DMS53 (cell line): Measurements from ENCODE around the gene CDH2.

Source experiments
- DNase-seq: peaks from one replicate; lab custom pipeline; 2025; lab: John Stamatoyannopoulos, UW

CDH2 gene

DNA sequence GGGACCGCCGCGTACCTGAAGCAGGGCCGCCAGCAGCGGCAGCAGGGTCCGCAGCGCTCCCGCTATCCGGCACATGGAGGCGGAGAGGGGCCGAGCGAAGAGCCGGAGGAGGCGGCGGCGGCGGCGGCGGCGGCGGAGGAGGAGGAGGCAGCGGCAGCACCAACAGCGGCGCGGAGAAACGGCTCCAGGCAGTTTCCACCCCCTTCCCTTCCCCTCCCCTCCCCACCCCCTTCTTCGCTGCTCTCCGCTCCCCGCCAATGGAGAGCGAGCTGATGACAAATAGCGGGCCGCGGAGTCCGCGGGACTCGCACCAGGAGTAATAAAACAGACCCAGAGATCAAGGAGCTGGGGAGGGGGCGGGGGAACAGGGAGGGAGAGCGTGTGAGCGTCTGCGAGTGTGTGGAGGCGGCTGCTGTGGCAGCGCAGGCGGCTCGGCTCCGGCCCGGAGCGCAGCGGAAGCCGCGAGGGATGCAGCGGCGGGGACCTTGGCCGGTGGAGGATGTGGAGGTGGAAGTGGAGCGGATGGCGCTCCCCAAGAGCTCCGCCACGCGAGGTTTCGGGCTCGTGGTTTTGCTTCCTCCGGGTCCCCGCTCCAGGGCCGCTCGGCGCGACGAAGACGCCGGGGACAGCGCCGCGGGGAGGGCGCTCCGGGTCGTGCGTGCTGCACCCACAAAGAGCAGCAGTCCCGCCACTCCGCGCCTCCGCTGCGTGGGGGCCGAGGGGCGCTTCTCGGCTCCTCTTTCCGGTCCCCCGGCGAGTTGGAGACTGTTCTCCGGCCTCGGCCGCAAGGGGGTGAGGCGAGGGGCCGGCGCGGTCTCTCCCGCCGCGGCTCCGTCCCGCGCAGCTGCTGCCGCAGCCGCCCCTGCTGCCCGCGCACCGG lies at the start of gene CDH2:
Gene CDH2, minus strand, starts transcription at position 183 of the 880 bp plus-strand sequence. Its CDS starts 108 bp downstream, at position 75.
- DNase-seq = peak; percentile 90

- no peak for DNase-seq
Observed at GRCh38 chr18:28212060-28212459, 35.1 kb upstream of the CDH2 start.

DNA sequence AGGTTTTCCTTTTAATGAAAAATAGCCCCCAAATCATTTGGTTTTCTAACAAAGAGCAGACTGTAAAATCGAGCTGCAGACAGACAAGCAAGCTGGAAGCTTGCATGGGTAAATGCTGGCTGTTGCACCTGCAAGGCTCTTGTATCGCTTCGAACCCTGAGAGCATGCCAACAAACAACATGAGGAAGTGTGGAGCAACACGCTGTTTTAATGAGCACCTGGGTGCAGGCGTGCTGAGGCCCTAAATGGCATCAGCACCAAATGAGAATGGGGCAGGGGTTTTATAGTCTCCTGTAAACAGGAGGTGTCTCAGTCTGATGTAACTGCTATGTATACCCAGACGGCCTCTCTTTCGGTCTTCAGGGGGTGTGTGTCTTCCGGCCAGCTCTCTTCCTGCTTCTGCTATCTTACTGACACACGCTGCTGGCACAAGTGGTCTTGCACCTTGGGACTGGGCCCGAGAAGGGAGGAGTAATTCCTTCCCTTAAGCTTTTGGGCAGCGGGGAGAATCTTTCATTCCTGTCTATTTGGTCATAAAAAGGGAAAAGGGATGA lies 31.9 kb upstream of the CDH2 start:
- no peak for DNase-seq

GRCh38 chr18:28208268-28208667 lies 31.3 kb upstream of the CDH2 start:
- DNase-seq = no peak

GRCh38 chr18:28204154-28204553 lies 27.2 kb upstream of the CDH2 start:
- DNase-seq = no peak

GRCh38 chr18:28201056-28201455 lies 24.1 kb upstream of the CDH2 start:
- DNase-seq = no peak

DNA sequence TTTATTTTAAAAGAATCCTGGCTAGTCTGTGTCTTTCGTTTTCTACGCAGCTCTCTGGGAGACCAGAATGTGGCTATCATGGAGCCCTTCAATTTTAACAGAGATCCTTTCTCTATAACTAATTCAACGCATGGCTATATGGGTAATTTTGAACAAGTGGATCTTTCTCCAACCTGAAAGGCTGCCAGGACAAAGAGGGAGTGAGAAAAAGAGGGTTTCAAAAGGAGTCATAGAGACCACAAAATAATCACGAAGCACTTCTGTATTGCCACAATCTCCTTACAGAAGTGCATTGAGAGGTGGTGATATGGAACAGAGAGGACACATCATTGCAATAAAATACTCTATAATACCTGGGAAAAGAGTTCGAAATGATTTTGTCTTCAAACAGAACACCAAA lies 21.7 kb upstream of the CDH2 start:
- DNase-seq = no peak

DNA sequence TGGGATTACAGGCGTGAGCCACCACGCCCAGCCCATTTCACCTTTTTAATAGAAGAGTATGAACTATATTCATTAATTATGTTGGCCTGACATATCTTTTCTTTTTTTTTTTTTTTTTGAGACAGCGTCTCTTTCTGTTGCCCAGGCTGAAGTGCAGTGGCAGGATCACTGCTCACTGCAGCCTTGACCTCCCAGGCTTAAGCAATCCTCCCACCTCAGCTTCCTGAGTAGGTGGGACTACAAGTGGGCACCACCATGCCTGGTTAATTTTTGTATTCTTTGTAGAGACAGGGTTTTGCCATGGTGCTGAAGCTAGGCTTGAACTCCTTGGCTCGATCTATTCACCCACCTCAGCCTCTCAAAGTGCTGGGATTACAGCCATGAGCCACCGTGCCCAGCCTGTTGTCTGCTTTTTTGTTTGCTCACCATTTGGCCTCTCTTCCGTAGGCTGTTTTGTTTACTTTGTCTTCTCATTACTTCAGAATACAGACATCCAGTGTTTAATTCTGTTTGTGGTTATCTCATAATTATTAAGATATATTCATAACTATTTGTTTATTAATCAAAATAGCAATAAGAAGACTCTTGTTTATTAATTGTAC lies 16.3 kb upstream of the CDH2 start:
- DNase-seq = peak; percentile 40

DNA sequence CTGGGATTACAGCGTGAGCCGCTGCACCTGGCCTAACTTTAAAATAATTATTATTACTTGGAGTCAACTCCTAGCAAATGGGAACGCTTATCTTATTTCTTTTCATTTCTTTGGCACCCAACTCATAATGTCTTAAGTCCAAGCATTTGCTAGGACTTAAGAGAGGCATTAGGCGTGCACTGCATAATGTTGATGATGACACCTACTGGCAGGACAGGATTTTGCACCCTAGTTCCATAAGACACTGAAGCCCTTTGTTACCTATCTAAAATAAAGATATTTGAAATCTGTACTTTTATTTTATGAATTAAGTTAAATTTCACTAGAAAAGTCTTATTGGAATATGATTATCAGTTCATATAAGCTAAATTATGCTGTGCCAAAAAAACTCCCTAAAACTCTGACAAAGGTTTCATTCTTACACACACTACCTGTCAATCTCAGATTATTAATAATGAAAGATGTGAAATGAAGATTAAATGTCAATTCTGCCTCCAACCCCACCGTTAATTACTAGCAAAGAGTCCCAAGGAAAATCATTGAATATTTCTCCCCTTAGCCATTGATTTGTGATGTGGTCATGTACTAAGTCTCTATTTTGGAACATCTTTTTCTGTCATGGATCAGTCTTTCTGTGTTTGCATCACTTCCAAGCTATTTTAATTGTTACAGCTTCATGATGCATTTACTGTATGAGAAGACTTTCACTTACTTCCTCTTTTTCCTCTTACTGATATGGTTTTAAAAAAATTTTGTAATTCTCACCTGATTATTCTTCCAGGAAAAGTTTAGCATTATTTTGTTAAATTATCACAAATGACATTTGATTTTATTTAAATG lies 12.7 kb upstream of the CDH2 start:
- peak; percentile 67 for DNase-seq

- DNase-seq = no peak
Observed at GRCh38 chr18:28185121-28185520, 8.2 kb upstream of the CDH2 start.

DNA sequence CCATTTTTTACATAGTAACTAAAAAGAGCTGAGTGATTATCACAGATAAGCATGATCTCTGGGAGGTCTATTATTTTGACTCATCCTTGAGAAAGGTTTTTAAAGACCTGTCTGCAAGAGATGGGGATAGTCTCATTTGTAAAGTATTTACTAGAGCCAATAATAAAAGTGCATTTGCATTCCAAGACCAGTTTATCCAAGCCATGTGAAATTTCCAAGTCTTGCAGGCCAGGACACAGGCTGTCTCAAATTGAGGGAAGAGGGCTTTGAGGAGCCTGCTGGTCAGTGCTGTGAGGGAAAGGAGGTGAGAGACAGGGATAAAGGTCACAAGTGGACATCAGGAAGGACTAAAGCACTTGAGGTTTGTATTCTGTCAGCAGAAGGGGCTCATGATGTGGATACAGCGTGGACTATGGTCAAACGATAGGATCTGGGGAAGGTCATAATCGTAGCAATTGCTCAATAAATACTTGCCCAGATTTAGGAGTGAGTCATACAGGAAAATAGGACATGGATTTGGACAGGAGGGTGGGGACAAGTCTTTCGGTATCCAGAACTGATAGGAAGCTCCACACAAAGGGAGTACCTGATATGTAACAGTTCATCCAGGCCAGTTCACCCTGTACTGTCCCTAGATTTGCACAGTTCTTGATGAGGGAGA lies 6.6 kb upstream of the CDH2 start:
- no peak for DNase-seq

DNA sequence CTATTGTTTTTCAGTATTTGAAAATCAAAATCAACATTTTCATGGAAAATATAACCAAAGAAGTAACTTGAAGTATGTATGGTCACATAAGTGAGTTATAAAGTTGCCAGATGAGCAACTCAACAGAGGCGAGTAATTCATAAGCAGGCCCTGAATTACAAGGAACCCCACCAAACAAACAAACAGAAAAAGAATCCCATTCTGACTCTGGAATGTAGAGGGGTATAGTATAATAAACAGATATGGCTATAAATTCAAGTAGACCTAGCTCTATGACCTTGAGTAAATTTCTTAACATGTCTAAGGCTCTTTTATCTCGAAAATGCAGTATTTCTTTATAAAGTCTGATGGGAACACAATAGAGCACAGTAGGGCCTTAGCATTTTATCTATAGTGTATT lies 4.7 kb upstream of the CDH2 start:
- no peak for DNase-seq

DNA sequence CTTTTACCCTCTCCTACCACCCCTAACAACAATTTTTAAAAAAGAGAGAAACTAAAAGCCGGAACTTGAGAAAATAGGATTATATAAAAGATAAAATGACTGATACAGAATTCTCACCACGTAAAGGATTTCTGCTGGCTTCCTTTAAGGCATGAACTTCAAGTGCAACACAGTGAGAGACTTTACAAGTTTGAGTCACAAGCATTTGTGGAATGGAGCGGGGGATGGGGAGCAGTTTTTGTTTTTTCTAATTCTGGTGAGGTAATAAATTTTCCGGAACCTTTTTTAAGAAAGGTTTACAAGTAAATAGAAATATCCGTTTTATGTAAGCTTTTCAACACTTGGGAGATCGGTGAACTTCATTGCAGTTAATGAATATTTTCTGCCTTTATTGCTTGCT lies 1.8 kb upstream of the CDH2 start:
- peak; percentile 4 for DNase-seq

GRCh38 chr18:28177828-28178635 lies 1.1 kb upstream of the CDH2 start:
- DNase-seq = peak; percentile 82

DNA sequence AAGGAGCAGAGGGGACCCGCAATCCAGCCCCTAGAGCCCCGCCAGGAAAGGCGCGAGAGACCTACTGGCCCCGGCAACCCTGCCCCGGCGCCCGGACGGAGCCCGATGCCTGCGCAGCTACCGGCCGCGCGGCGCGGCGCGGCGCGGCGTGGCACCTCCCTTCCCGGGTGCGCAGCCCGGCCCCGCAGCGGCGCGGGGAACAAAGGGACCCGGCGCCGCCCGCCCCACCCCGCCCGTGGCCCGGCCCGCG lies 307 bp downstream of the CDH2 start:
- DNase-seq = peak; percentile 77

- DNase-seq = peak; percentile 70
Observed at GRCh38 chr18:28175930-28176697, 816 bp downstream of the CDH2 start.

DNA sequence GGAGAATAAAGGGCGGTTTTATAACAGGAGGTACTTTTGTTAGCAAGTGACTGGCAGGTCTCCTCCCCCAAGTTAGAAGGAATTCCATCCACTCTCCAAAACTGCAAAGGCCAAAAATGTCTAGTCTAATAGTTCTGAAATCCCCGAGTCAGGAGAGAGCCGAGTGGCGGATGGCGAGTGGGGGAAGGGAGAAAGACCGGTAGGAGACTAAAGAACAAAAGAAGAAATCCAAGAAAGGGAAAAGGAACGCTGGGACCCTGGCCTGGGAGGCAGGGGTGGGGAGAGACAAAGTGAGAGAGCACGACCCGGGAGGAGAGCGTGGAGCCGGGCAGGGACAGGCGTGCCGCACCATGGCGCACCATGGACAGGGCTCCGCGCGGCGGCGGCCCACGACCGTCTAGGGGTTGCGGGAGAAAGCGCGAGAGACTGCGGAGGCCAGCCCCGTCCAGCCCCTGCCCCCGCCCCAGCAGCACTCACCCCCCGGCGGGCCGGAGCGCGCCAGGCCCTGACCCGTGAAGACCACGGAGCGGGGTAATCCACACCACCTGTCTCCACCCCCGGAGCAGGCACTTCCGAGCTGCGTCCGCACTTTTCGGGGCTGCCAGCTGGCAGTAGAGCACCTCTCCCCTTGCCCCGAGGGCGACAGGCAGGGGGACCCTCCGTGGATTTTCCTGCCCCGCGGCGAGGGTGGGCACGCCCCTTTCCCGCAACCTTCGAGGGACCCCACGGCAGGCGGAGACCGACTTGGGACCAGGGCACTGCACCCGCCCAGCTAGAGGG lies 1.6 kb downstream of the CDH2 start:
- DNase-seq = peak; percentile 53

DNA sequence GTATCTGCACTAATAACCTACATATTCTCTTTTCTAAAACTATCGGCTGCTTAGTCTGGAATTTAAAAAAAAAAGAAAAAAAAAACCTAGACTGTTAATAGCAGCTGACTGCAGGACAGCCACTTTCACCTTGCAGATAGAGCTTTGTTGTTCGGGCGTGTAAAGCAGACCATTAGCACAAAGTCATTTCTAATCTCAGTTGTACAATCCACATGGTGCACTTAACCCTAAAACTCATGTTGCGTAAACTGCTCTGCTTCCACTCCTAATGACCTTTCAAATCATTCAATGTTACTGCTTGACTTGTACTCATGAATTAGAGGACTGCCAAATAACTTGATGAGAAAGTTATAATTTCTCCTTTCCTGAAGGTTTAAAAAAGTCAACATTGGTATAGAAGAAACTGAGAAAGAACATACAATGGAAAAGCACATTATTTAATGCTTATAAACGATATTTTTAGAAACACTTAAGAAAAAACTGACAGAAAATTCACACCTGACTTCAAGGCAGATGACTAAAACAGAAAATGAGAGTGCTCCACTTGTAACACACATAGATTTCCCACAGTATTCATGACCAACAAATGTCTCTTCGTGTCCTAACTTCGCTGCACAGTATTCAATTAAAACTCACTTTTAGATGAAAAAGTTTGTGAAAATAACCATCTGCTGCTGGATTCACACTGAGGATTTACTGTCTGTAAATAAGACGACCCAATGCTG lies 2.6 kb downstream of the CDH2 start:
- no peak for DNase-seq

GRCh38 chr18:28171837-28172236 lies 5.1 kb downstream of the CDH2 start:
- no peak for DNase-seq
